GM12801 (cell line): ENCODE measurements around the gene HIBADH.

ENCODE experiments used
- TF ChIP-seq, protein P1 (sequence below): IDR thresholded peaks from one replicate; pipeline ENCODE4 v1.5.1; 2011; ENCODE audit warnings: control low read depth; ENCODE audit not compliant: insufficient read length; ENCODE audit errors: extremely low read depth

HIBADH gene

GRCh38 chr7:27647046-27647445, 15.6 kb downstream of the HIBADH start:
- TF ChIP-seq, protein P1, sequence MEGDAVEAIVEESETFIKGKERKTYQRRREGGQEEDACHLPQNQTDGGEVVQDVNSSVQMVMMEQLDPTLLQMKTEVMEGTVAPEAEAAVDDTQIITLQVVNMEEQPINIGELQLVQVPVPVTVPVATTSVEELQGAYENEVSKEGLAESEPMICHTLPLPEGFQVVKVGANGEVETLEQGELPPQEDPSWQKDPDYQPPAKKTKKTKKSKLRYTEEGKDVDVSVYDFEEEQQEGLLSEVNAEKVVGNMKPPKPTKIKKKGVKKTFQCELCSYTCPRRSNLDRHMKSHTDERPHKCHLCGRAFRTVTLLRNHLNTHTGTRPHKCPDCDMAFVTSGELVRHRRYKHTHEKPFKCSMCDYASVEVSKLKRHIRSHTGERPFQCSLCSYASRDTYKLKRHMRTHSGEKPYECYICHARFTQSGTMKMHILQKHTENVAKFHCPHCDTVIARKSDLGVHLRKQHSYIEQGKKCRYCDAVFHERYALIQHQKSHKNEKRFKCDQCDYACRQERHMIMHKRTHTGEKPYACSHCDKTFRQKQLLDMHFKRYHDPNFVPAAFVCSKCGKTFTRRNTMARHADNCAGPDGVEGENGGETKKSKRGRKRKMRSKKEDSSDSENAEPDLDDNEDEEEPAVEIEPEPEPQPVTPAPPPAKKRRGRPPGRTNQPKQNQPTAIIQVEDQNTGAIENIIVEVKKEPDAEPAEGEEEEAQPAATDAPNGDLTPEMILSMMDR: no peak

GRCh38 chr7:27642271-27642670, 20.4 kb downstream of the HIBADH start:
- TF ChIP-seq, protein P1: no peak

GRCh38 chr7:27641581-27642230, 21.0 kb downstream of the HIBADH start:
- TF ChIP-seq, protein P1: no peak

DNA sequence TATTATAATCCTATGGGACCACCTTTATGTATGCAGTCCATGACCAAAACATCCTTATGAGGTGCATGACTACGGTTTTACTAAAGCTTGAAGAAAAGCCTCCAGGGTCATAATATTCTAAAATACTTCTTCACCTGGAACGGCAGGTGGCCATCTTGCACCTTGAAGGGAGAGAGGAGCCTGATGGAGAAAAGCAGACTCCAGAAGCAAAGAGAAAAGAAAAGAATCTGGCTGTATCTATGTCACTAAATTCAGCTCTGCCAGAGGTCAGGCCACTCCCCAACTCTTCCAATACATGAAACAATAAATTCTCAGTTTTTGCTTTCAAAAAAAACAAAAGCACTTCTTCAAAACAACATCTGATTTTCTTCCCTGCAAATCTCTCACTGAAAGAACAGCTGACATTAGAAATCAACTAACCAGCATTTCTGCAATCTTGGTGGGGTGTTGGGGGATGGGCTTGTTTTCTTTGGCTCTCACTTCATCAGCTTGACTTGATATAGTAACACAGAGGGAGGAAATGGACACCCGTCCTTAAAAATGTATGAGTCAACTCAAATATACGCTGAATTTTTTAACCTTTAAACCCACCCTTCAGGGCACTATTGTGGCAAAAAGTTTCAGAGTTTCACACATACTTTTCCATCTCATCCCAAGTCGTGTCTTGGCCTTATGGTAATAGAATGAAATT, 21.7 kb downstream of the HIBADH start:
- TF ChIP-seq, protein P1: no peak

DNA sequence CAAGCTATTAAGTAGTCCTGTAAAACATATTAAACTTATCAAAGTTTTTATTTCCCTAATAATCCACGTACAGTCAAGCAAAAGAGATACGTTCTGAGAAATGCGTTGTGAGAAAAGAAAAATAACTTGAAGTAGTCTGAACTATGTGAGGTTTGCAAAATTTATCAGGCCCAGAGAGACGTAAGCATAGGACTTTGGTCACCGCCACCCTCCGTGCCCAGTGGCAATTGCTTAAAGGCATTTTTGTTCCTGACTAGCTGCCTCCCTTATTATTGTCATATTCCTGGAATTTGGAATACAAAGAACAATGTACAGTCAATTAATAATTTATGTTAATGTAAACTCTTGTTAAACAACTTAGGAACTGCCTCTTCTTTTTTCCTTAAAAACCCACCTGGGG, 22.8 kb downstream of the HIBADH start:
- TF ChIP-seq, protein P1: no peak

- TF ChIP-seq, protein P1: no peak
Measured at GRCh38 chr7:27636326-27637006, 26.2 kb downstream of the HIBADH start.

DNA sequence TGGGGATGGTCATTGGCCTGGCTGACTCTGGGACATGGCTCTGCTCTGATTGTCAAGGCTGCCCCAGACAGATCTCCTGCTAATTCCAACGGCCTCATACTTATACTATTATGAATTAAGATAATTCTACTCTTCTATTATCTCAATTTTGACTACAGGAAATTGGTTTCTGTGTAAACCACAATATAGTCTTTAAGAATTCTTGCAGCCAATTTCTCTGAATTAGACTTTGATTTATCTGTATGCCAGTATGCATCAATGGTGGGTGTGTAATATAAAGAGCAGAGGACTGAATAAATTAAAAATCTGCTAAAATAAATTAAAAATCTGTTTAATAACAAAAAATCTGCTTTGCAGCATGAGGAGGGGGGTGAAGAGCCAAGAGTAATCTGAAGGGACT, 27.0 kb downstream of the HIBADH start:
- TF ChIP-seq, protein P1: no peak
